Limb (tissue), 2 donors: ENCODE results near the gene UBE2H.
A peak's percentile ranks its signal among the peaks of the same experiment; 100 is the strongest.
"Not testable (repeated sequence)": the region's sequence is repeated elsewhere in the genome, so short reads cannot be mapped to it uniquely, and the experiment has no call there.

Experiments
- DNase-seq, 2 donors: peaks; one replicate each; pipeline ENCODE4 v3.0.0-alpha.2; 2016; ENCODE audit errors: extremely low spot score in 2 of 2

The UBE2H gene

DNA sequence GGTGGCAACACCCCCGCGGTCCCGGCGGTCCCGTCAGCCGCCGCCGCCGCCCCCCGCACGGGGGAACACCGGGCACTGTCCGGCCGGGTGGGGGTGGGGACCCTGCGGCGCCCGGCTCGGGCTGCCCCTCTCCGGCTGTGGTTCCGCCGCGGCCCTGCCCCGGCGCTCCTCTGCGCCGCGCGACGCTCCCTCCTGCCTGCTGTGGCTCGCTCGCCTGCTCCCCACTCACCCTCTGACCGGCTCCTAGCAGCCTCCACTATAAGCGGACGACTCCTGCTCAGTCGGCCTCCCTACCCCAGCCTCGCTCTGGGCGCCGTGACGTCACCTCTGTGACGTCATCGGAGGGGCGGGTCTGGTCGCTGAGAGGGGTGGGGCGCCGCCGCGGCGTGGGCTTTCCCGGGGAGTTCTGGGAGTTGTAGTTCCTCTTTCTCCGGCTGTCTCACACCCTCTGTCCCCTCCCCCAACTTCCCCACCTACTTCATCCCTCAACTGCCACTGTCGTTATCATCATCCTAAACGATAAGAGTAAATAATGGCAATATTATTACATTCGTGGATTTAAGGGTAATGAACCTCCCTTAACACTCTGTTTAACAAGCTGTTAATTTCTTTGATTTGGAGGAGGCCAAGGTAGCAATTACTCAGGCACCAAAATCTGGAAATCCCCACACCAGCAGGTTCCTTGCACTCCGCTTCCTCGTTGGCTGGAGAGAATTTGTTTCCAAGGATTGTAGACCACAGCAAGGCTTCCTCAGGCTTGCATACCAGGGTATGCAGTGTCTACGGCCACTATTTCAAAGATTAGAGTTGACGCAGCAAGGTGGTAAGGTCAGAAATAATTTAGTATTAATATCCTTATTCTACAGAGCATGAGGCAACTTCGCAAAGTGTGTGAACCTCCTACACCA, at the start of gene UBE2H:
Gene UBE2H (minus strand): TSS at position 308 of the 908 bp plus-strand sequence. CDS start 405 bp downstream, outside the sequence.
- peak; percentile 90 to 99 for DNase-seq

DNA sequence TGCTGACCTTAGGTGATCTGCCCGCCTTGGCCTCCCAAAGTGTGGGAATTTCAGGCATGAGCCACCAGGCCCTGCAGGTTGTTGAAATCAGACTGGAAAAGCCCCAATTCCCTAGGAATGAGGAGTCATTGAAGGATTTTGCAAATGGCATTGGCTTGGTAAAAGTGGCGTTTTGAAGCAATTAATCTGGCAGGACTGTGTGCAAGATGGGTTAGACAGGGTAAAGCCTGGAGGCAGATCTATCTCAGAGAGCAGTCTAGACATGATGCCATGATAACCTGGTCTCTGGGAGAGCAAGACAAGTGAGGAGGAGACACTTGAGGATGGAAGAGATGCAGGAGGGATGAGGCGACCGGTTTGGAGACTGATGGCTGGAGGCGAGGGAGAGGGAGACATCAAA, 45.7 kb upstream of the UBE2H start:
- DNase-seq, result no peak

DNA sequence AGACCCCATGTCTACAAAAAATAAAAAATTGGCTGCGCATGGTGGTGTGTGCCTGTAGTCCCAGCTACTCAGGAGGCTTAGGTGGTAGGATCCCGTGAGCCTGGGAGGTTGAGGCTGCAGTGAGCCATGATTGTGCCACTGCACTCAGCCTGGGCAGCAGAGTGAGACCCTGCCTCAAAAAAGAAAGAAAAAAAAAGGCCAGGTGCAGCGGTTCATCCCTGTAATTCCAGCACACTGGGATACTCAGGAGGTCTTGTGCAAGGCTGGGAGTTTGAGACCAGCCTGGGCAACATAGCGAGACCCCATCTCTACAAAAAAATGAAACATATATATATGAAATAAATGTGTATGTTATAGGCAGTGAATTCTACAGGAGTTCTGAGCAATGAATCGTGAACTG, 44.5 kb upstream of the UBE2H start:
- DNase-seq, result no peak

DNA sequence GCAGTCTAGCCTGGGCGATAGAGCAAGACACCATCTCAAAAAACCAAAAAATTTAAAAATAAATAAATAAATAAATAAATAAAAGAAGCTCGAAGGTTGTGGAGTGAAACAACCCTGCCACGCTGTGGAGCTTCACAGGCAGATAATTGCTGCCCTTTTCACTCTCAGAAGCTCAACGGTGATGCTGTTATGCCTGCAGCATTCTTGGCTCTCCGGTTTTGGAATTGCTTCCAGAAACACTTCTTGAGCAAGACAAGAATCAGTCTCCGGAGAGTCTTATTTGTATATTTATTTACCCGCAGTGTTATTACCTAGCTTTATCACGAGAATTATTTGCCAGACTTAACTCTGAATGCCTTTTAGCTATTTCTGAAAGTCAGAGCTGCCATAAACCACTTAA, 40.5 kb upstream of the UBE2H start:
- DNase-seq, result no peak

DNA sequence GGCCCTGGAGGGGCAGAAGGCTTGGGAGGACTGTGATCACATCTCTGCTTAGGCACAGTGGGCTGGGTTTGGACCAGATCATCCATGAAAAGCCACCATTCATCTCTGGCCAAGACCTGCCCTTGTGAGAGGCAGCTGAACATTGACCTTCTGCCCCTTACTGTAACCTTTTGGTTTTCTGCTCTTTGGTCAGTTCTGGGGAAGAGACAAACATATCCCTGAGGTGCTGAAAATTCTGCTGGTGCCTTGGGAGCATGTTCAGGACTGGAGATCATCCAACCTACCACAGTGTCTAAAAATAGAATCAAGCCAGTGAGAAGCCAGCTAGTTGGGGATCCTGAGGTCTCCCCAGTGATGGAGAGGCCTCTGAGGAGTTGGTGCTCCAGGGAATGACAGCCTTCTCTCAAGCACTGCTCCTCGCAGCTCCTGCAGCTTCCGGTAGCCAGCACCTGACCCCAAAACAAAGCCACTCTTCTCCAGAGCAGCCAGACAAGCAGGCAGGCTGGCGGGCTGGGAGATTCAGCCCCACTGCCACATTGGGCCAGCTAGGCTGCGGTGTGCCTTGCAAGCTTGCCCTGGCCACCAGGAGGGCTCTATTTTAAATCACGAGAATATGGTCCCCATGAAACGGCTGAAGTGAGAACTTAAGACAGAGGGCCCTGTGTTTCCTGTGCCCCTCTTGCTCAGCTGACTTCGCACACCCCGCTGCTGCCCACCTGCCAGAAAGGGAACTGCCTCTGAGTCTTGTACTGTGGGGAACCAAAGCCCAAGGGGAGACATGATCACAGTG, 37.8 kb upstream of the UBE2H start:
- DNase-seq, result no peak

DNA sequence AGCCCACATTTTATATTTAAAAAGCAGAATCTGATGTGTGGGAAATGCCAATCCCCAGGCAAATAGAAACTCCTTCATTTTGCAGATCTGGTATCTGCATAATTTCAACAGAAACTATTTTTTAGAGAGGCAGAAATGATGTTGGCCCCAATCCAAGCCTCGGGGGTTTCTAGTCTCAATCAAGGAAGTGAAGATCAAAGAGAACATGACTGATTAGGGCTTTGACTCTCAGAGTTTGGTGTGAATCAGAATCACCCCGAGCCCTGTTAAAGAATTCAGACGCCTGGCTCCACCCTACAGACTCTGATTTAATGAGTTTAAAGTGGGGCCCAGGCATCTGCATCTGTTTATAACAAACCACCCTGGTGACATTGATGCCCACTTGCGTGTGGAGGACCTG, 36.7 kb upstream of the UBE2H start:
- DNase-seq, result no peak

DNA sequence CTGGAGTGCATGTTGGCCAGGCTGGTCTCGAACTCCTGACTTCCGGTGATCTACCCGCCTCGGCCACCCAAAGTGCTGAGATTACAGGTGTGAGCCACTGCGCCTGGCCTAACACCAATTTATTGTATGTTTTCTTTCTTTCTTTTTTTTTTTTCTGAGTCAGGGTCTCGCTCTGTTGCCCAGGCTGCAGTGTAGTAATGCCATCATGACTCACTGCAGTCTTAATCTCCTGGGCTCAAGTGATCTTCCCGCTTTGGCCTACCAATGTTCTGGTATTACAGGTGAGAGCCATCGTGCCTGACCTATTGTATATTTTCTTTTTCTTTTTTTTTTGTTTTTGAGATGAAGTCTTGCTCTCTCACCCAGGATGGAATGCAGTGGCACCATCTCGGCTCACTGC, 33.8 kb upstream of the UBE2H start:
- DNase-seq, result no peak

DNA sequence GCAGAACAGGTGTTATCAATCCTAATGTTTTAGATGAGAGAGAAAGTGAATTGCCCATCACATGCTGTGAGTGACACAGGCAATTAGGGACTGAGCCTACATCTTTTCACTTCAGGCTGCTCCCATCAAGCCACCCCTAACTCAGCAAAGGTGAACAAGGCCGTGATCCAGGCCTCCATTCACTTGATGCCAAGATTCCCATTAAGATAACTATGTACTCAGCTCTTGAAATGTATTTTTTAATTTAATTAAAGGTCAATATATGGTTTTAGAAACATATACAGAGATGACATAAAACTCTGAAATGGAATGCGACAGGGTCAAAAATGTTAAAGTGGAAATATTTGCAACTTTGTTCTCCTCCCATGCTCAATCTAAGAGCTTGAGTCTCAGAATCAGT, 27.9 kb upstream of the UBE2H start:
- no peak for DNase-seq

DNA sequence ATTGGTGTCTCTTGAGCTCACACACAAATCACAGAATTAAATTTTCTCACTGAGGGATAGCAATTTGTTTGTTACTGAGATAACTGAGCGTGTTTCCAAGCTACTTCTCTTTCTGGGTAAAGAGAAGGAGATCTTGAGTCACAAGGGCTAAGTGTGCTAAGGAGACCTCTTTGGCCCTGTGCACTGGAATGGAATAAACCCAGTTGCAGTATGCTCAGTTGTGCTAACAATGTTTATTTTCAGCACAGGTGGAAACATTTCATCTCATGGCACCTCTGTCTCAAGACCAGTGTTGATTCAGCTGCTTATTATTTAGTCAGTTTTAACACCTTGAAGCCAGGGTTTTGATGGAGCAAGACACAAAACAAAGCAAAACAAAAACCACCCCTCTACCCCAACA, 22.5 kb upstream of the UBE2H start:
- DNase-seq, result no peak

DNA sequence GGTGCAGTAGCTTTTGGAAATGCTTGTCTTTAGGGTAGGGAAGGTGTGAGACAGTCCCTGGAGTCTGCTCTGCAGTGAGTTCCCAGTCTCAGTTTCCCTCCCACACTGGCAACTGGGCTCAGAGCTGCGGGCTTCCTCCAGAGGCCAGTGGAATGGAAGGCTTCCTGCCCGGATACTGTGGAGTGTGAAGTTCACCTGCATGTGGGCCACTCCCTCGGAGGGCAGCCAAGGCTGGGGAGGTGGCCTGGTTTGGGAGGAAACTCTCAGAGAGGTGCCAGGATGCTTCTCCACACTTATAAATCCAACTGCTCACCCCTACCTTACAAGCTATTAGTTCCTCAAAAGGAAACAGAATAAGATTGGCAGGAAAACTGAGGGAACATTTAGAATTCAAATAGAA, 18.1 kb upstream of the UBE2H start:
- DNase-seq, result no peak

DNA sequence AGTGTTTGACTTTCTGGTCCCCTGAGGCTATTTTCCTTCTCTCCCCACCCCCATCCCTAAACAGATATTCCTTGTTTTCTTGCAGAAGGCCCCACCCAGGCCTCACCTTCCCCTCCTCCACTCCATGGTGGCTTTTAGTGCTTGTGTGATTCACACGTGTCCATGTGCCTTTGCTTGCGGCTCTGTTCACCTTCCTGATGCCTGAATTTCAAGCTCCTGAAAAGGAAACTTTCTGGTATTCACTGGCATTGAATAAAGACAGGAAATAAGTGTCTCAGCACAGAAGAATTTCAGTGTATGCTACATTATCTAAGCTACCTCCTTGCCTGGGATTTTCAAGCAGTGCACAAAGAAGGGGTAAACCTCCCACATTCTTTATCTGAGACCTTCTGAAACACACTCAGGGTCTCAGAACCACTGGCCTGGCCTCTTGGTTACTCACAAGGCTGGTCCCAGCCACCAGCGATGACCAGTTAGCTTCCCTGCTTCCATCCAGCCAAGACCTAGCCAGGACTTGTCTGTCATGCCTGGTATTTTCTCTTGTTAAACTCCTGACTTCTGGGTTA, 17.2 kb upstream of the UBE2H start:
- peak in 1 of 2 donors; percentile 34 for DNase-seq

DNA sequence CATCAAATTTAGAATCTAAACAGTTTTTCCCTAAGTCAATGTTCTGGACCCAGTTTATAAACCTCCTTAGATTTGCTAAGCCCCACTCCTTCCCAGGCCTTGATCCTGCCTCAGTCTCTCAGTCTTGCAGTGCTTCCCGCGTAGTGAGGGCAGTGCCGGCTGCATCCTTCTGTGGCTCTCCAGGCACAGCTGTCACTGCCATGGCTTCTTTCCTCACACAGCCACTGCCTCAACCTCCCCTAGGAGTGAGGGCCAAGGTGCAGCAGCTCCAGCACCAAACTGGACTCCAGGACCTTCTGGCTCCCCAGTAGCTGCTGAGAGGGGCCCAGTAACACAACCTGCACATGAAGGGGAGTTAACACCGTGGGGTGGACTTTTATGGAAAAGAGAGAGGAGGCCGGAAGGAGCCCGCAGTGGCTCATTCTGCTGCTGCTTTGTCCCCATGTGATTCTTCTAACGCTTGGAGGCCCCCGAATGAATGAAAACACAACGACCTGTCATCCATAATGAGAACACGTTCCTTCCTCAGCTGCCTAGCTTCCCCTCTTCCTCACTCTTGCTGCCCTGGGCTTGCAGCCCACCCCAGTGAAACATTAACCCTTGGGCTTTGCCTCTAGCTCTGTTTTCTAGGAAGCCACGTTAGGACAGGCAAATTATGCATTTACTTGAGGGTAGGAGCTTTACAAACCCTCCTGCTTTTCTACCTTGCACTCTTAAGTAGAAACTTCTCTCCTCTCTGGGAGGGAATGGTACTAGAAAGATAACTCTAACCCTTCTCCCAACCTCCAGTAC, 16.0 kb upstream of the UBE2H start:
- no peak for DNase-seq

DNA sequence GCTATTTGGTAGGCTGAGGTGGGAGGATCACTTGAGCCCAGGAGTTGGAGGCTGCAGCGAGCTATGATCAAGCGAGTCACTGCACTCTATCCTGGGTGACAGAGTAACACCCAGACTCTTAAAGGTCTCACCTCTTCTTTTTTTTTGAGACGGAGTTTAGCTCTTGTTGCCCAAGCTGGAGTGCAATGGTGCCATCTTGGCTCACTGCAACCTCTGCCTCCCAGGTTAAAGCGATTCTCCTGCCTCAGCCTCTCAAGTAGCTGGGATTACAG, 7.4 kb upstream of the UBE2H start:
- not testable (repeated sequence) for DNase-seq

DNA sequence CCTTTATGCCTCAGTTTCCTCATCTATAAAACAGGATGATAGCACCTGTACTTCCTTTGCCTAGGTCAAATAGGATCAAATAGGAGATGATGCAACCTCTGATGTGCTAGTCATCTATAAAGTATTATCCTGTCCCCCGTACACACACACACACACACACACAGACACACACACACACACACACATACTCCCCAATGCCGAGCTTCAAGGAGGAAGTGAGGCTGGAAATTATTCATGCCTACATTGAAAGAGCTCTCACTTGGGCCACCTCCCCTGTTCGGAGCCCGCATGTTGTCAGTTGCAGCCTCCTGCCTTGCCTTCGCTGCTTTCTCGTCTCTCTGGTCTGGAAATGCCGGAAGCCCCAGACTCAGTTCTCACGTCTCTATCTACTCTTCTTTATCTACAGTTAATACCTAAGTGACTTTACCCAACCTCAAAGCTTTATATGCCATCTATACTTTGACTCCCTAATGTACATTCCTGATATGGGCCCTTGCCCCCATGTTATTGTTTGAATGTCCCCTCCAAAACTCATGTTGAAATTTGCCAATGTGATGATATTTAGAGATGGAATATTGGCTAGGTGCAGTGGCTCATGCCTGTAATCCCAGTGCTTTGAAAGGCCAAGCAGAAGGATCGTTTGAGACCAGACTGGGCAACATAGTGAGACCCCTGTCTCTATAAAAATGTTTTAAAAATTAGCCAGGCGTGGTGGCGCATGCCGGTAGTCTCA, 6.9 kb upstream of the UBE2H start:
- no peak for DNase-seq

DNA sequence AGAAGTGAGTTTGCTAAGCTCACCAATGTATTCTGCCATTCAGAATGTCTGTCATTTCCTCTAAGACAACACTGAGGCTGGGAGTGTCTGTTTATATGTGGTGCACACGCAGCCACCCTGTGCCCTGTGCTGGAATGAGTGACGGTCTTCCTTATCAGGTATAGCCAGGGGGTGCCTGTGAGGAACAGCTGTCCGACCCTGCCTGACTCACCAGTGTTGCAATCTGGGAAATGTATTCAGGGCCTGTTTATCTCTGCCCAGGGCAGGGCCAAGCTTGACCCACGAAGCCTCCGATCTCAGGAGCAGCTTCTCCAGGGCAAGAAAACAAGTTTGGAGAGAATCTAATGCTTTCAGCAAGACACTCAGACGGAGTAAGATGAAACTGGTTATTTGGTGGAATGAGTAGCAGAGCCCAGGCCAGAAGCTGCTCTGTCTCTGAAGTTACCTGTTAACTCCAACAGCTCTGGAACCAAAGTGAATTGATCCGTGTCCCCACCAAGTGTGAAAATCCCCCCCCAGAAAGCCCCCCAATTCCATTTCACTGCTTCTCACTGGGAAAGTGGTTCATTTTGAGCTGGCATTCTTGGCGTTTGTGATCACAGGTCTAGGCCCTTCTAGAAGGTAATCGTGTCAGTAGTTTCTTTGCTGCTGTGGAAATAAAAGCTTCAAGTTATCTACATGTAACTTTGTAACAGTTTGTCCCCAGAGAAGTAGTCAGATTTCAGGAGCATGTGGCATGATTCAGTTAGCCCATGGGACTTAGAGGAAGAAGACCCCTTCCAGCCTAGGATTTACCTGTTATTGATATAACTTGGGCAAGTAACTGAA, 6.1 kb upstream of the UBE2H start:
- DNase-seq, result no peak

DNA sequence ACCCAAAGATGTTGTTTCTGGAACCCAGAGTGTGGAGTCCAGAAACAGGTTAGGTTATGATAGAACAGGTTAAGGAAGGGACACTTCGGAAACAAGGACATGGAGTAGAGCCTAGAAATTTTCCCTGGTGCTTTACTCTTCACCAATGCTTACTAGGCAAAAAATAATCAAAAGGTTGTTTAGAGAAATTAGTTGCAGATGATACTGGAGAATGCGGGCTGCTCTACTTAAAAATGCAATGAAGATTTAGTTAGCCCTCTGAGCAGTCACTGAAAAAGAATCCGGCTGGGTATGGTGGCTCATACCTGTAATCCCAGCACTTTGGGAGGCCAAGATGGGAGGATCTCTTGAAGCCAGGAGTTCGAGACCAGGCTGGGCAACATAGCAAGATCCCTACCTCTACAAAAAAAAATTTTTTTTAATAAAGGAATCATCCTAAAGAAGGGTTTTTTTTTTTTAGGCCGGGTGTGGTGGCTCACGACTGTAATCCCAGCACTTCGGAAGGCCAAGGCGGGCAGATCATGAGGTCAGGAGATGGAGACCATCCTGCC, 3.3 kb upstream of the UBE2H start:
- DNase-seq, result no peak

DNA sequence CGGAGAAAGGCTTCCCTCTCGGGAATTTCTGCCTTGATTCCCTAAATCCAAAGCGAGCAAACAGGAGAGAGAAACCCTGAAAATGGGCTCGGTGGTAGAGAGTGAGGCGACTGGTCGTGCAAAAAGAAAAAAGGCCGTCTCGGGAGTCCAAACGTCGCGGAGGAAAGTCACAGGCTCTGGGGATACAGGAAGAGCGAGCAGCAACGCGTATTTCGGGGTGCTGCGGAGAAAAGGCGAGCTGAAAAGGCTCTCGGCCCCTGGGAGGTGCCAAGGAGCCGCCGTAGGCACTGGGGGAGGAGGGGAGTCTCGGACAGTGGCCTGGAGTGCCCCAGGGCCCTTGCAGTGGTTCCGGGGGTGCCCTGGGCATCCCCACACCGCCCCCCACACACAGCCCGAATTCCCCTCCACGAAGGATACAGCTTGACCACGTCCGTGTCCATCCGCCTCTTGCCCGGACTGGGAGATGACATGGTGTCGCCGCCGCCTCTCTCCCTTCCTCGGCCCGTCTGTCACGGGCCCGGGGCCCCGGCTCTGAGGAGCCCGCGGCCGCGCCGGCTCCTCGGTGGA, 591 bp downstream of the UBE2H start:
- DNase-seq, result peak in 1 of 2 donors; percentile 65

DNA sequence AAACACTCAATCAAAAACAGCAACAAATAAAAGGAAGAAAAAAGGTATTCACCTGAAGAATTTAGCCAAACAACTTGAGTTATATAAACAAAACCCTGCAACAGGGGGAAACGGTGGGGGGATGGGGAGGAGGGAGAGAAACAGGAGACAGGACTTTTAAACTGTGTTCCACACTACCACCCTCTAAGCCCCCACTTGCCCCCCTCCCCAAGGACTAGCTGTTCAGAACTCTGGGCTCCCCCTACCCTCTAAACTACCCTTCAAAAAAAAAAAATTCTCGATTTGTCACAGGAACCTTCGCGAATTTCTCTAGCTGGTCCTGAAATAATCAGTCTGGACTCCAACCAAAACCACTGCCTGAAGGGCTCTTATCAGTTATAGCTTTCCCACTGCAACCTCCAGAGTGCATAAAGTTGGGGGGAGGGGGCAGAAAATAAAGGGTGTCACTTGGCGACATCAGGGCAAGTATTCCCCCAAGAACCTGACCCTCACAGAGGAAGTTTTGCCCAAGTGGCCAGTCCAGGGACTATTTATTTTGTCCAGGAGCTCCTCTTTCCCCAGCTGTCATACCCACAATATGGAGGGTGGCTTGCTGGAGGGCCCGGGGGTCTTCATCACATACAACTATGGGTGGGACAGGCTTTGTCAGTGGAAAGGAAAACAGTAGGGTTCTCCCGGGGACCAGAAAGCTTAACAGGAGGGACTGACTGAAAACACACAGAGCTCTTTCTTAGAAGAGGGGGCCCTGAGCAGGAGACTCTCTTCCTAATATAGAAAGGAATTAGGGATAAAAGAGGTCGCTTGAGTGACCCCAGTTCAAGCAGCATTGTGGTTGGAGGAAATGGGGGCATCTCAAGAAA, 1.3 kb downstream of the UBE2H start:
- peak in 1 of 2 donors; percentile 59 for DNase-seq

DNA sequence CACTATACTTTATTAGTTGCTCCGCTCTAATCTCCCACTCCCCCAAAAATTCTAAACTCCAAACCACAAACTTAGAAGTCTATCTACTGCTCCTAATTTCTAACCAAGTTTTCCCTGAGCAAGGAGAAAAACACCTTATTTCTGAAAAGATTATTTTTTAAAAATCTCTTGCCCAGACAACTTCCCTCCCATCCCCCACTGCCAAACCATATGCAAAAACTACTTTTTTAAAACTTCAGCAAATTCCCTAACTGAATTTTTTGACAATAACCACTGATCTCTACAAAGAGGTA, 1.9 kb downstream of the UBE2H start:
- DNase-seq, result no peak
